Endothelial cell of umbilical vein (primary cell): ENCODE measurements around the gene LMAN1L. TPM values are rescaled to one million over a fixed set of nuclear protein-coding genes. Genes with fewer than 3 reads are reported as not detected.

ENCODE experiments used
- Bru-seq: library from RNA; stranded (reverse); fragments of 400-500 nt; gene quantifications from one replicate; lab custom pipeline; 2021; lab: Mats Ljungman, UMichigan
- BruChase-seq, 2 experiments: library from RNA; stranded (reverse); fragments of 400-500 nt; gene quantifications; one replicate each; lab custom pipeline; 2021; lab: Mats Ljungman, UMichigan
- BruUV-seq: library from RNA; stranded (reverse); fragments of 400-500 nt; replicated peaks from 2 replicates; lab custom pipeline; 2021; lab: Mats Ljungman, UMichigan
- CTCF ChIA-PET: fragments of 300-600, 350-600 bp; sonication (Branson Sonifier 250); formaldehyde crosslinking; loops from one replicate; lab custom pipeline; 2021; ENCODE audit warnings: antibody characterized with exemption, inconsistent platforms; lab: Charles Lee
- POLR2A ChIA-PET: fragments of 300-600, 350-600 bp; sonication (Branson Sonifier 250); formaldehyde crosslinking; loops from one replicate; lab custom pipeline; 2021; ENCODE audit warnings: antibody characterized with exemption, inconsistent platforms; lab: Charles Lee
- DNase-seq: peaks from one replicate; pipeline ENCODE4 v3.0.0-alpha.2; 2011; ENCODE audit warnings: low read depth, low spot score
- FAIRE-seq: peaks from 2 replicates; lab custom pipeline; 2011; peaks lifted over from hg19 to GRCh38; lab: Jason Lieb, UNC
- H2AFZ ChIP-seq: 2 replicates; pipeline ENCODE4 v1.6.0; 2012; ENCODE audit warnings: low read depth, low read length, control low read depth, inconsistent platforms
- H3K27ac ChIP-seq: 2 replicates; pipeline ENCODE4 v1.5.1; 2011; ENCODE audit warnings: low read depth, mild to moderate bottlenecking, control low read depth, low read length, moderate library complexity; ENCODE audit not compliant: insufficient read depth
- H3K27me3 ChIP-seq, 2 experiments: 2 replicates each; pipeline versions ENCODE4 v1.6.0 to v1.6.1; 2011; ENCODE audit warnings: low read length in 2 of 2, mixed read lengths in 1 of 2; ENCODE audit not compliant: control insufficient read depth in 2 of 2, insufficient read depth in 2 of 2
- H3K36me3 ChIP-seq, 2 experiments: 2 replicates in 1 of 2; 3 replicates in 1 of 2; pipeline ENCODE4 v1.5.1; 2011; ENCODE audit warnings: low read length in 2 of 2, mild to moderate bottlenecking in 1 of 2, moderate library complexity in 1 of 2; ENCODE audit not compliant: control insufficient read depth in 2 of 2, insufficient read depth in 2 of 2; ENCODE audit errors: extremely low read depth in 1 of 2
- H3K4me1 ChIP-seq: 3 replicates; pipeline ENCODE4 v1.5.1; 2011; ENCODE audit warnings: mild to moderate bottlenecking, low read length; ENCODE audit not compliant: control insufficient read depth, insufficient read depth; ENCODE audit errors: extremely low read depth
- H3K4me2 ChIP-seq: 2 replicates; pipeline ENCODE4 v1.6.1; 2011; ENCODE audit warnings: low read length, control low read depth, mixed read lengths; ENCODE audit not compliant: insufficient read depth
- H3K4me3 ChIP-seq, 3 experiments: fragments of 200-600 bp in 1 of 3; sonication (generic), shearing (Covaris generic) in 1 of 3; replicated peaks in 1 of 3; 2 replicates each; pipeline ENCODE4 v1.5.1; 2011 to 2016; ENCODE audit warnings: control low read depth in 3 of 3, low read length in 3 of 3, mild to moderate bottlenecking in 2 of 3, inconsistent platforms in 1 of 3, low read depth in 1 of 3, moderate library complexity in 1 of 3; ENCODE audit not compliant: insufficient read depth in 1 of 3
- H3K79me2 ChIP-seq: 2 replicates; pipeline ENCODE4 v1.6.0; 2012; ENCODE audit warnings: low read length, inconsistent platforms; ENCODE audit not compliant: control insufficient read depth, insufficient read depth
- H3K9ac ChIP-seq: replicated peaks from 2 replicates; pipeline ENCODE3; 2011; ENCODE audit warnings: low read length, control low read depth; ENCODE audit not compliant: insufficient read depth; ENCODE audit errors: extremely low read depth
- H3K9me1 ChIP-seq: replicated peaks from 3 replicates; pipeline ENCODE4 v1.6.0; 2011; ENCODE audit warnings: mild to moderate bottlenecking, low read length; ENCODE audit not compliant: control insufficient read depth, insufficient read depth; ENCODE audit errors: extremely low read depth
- H3K9me3 ChIP-seq: replicated peaks from 2 replicates; pipeline ENCODE4 v1.5.1; 2012; ENCODE audit warnings: low read length, inconsistent platforms; ENCODE audit not compliant: control insufficient read depth, insufficient read depth
- H4K20me1 ChIP-seq: replicated peaks from 2 replicates; pipeline ENCODE3; 2011; ENCODE audit warnings: mild to moderate bottlenecking, low read length; ENCODE audit not compliant: control insufficient read depth, insufficient read depth; ENCODE audit errors: extremely low read depth
- MYC ChIP-seq: IDR thresholded peaks from one replicate; pipeline ENCODE4 v1.6.1; 2011; ENCODE audit warnings: mild to moderate bottlenecking, low read depth, low read length
- POLR2AphosphoS5 ChIP-seq: IDR thresholded peaks from 2 replicates; pipeline ENCODE4 v1.6.1; 2012; ENCODE audit warnings: low read depth, mild to moderate bottlenecking, control low read depth, low read length, moderate library complexity; ENCODE audit not compliant: insufficient read depth
- dilution Hi-C: fragments of 300-500 bp; cut with MboI; formaldehyde crosslinking; loops from one replicate; pipeline ENCODE4 v1.15.0; 2019; ENCODE audit warnings: low sequenced_read_pairs; ENCODE audit not compliant: extremely low pct_ligation_motif_present
- intact Hi-C: fragments of 100-400 bp; cut with micrococcal nuclease; formaldehyde crosslinking; loops from one replicate; pipeline ENCODE4 v1.10.0; 2022
- long read RNA-seq: library from polyadenylated mRNA; stranded (forward); transcript quantifications from one replicate; pipeline ENCODE4 v2.0.0, GENCODE V29; 2021
- polyA minus RNA-seq, 3 experiments: library from RNA; depleted of rRNA, polyadenylated mRNA; stranded (reverse); fragments of >200 nt; gene quantifications; 1 replicate in 1 of 3; 2 replicates in 2 of 3; pipeline ENCODE4 v1.2.3, GENCODE V29; 2011
- polyA plus RNA-seq, 4 experiments: library from polyadenylated mRNA; depleted of rRNA in 3 of 4; stranded (reverse) in 3 of 4; unstranded in 1 of 4; fragments of >200 nt; gene quantifications; 2 replicates each; pipeline versions ENCODE4 v1.2.1 to v1.2.3, GENCODE V29; 2011 to 2012; ENCODE audit warnings: missing spikeins in 1 of 4
- total RNA-seq: library from RNA; stranded (reverse); gene quantifications from 2 replicates; pipeline ENCODE4 v1.2.3, GENCODE V29; 2021
- TF ChIP-seq, protein P1 (sequence below), 2 donors: IDR thresholded peaks; 1 replicate in 1 of 2; 2 replicates in 1 of 2; pipeline ENCODE4 v1.5.1; 2011; ENCODE audit warnings: low read length in 2 of 2, mild to moderate bottlenecking in 2 of 2, moderate library complexity in 2 of 2, control low read depth in 1 of 2, inconsistent platforms in 1 of 2, low read depth in 1 of 2; ENCODE audit not compliant: insufficient read depth in 1 of 2; ENCODE audit errors: extremely low read depth in 1 of 2

The LMAN1L gene
- total RNA-seq: not detected in 2 replicates
- not detected in 2 replicates for polyA plus RNA-seq
- polyA plus RNA-seq (2011; cell fraction: cytosol; rRNA removed): not detected in 2 replicates
- polyA plus RNA-seq (2011; cell fraction: nucleus; rRNA removed): 0.11 TPM in 1 of 2 replicates, not detected in the other
- not detected in 2 replicates for polyA plus RNA-seq (2012)
- polyA minus RNA-seq: not detected in 2 replicates
- polyA minus RNA-seq (2011; cell fraction: cytosol; rRNA and poly(A)+ RNA removed): not detected
- 0.58 TPM in 1 of 2 replicates, not detected in the other for polyA minus RNA-seq (2011; cell fraction: nucleus; rRNA and poly(A)+ RNA removed)
- Bru-seq, nascent RNA: percentile 15 among the genes with signal in this experiment
- BruChase-seq, experiment 1, labeled RNA remaining after a 6-hour chase: percentile 20 among the genes with signal in this experiment
- BruChase-seq, experiment 2, labeled RNA remaining after a 2-hour chase: percentile 16 among the genes with signal in this experiment
- long read RNA-seq: 0 reads

DNA sequence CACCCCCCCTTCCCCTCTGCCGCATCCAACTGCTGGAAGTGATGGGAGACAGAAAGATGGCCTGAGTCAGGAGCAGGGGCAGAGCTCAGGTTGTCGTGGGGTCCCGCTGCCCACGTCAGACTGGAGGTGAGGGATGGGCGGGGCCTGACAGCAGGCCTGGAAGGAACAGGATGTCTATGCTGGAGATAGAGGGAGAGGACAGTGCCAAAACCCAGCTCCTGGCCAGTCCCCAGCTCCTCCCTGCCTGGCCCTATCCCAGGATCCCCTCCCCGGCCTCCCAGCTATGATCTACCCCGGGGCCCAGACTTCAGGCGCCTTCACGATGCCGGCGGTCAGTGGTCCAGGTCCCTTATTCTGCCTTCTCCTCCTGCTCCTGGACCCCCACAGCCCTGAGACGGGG, at the start of gene LMAN1L:
Gene LMAN1L, plus strand, starts transcription at position 303 of the 400 bp plus-strand sequence. Its CDS starts 20 bp downstream, at position 323.
- Histone ChIP-seq H3K27ac (no peak within 1 kb of the TSS), H4K20me1 (no peaks in the 10 kb centered on the region), H3K9me1 (no peaks in the 10 kb centered on the region), H3K36me3 (no peaks in the 10 kb centered on the region), H3K9ac (no peak within 1 kb of the TSS), H3K27me3 (no peaks in the 10 kb centered on the region), H3K79me2 (no peaks in the 10 kb centered on the region), H3K4me1 (no peaks in the 10 kb centered on the region), H3K9me3 (no peaks in the 10 kb centered on the region), H3K4me2 (no peak within 1 kb of the TSS), H3K4me3 (no peak within 1 kb of the TSS), H2AFZ (no peak within 1 kb of the TSS)
- DNase-seq: no peak
- no TSS peak for BruUV-seq
- dilution Hi-C loops (no loop called here), intact Hi-C loops (no loop called here)
- ChIA-PET CTCF (interaction anchor here (0.8 to 1.1 kb wide), 4 partner anchors 15 to 44 kb away, joined by 3 read pairs; partner anchors contain the start of gene CPLX3), POLR2A (no interaction called here)
- TF ChIP-seq, protein P1, sequence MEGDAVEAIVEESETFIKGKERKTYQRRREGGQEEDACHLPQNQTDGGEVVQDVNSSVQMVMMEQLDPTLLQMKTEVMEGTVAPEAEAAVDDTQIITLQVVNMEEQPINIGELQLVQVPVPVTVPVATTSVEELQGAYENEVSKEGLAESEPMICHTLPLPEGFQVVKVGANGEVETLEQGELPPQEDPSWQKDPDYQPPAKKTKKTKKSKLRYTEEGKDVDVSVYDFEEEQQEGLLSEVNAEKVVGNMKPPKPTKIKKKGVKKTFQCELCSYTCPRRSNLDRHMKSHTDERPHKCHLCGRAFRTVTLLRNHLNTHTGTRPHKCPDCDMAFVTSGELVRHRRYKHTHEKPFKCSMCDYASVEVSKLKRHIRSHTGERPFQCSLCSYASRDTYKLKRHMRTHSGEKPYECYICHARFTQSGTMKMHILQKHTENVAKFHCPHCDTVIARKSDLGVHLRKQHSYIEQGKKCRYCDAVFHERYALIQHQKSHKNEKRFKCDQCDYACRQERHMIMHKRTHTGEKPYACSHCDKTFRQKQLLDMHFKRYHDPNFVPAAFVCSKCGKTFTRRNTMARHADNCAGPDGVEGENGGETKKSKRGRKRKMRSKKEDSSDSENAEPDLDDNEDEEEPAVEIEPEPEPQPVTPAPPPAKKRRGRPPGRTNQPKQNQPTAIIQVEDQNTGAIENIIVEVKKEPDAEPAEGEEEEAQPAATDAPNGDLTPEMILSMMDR (IDR thresholded peaks at IDR 0.05; ENCODE audit: extremely low read depth in 1 of 2, insufficient read depth in 1 of 2, low read depth in 1 of 2, low read length in 2 of 2): no peak
- TF ChIP-seq POLR2AphosphoS5 (no peak), MYC (no peak)
- no peak for FAIRE-seq
